Right cardiac atrium (tissue), 5 donors: ENCODE results near the gene FEM1B. TPM values are rescaled to one million over a fixed set of nuclear protein-coding genes. Genes with fewer than 3 reads are reported as not detected.

Experiments used
- ATAC-seq, 2 donors: fragments of 200-7000 bp; cut with Tn5 transposase; one replicate each; pipeline versions ENCODE4 v1.8.0 to v1.9.1; 2020; ENCODE audit warnings: moderate library complexity in 2 of 2, mild to moderate bottlenecking in 1 of 2
- DNase-seq, 3 donors: peaks; one replicate each; pipeline ENCODE4 v3.0.0-alpha.2; 2020
- H3K27ac ChIP-seq: one replicate; pipeline ENCODE4 v1.5.1; 2013; ENCODE audit warnings: mild to moderate bottlenecking, low read length, control low read depth, moderate library complexity
- H3K27me3 ChIP-seq: one replicate; pipeline ENCODE4 v1.6.1; 2013; ENCODE audit not compliant: control insufficient read depth, insufficient read depth
- H3K4me1 ChIP-seq: one replicate; pipeline ENCODE4 v1.6.1; 2013; ENCODE audit warnings: low read length; ENCODE audit not compliant: control insufficient read depth, insufficient read depth
- H3K4me3 ChIP-seq: one replicate; pipeline ENCODE4 v1.5.1; 2013; ENCODE audit warnings: low read length, control low read depth
- H3K9me3 ChIP-seq: one replicate; pipeline ENCODE4 v1.6.1; 2013; ENCODE audit warnings: low read length; ENCODE audit not compliant: control insufficient read depth
- WGBS: extraction: QIAGEN DNeasy Blood & Tissue Kit; methylation state at CpG from one replicate; pipeline ENCODE4 v1.1.7; 2013; 5-methylcytosine and 5-hydroxymethylcytosine counted together
- intact Hi-C, 4 donors: fragments of 100-400 bp; cut with DNase I; formaldehyde crosslinking; loops; one replicate each; pipeline versions ENCODE4 v1.11.0 to v1.14.0; 2022 to 2023
- long read RNA-seq, 4 donors: library from polyadenylated mRNA; unstranded; transcript quantifications; one replicate each; pipeline ENCODE4 v2.0.0, GENCODE V29; 2020 to 2021
- polyA plus RNA-seq: library from polyadenylated mRNA; stranded (reverse); fragments of 200-250 nt; gene quantifications from one replicate; pipeline ENCODE4 v1.2.3, GENCODE V29; 2013
- total RNA-seq, 4 donors: library from RNA; stranded (reverse); fragmentation: NEBNext Ultra II Directional; extraction: Animal tissue kit (Norgen Biotek cat#: 25700); gene quantifications; one replicate each; pipeline ENCODE4 v1.2.1, GENCODE V29; 2021
- donor health status: healthy with polysubstance abuse.
- donor health status: DM: no; HTN: yes; CAD: no.
- donor health status: DM: no; HTN: no; CAD: no.
- donor health status: DM: no; HTN: yes; CAD: no; lungs with severe emphysema.
- donor health status: DM: yes; HTN: yes; CAD: no.

FEM1B gene
- total RNA-seq (10 to 100 TPM; 53.5 to 86.9 (median 57.4) TPM), polyA plus RNA-seq (13.8 TPM)
- long read RNA-seq, donor 1, full-length matches to known transcripts, result 43 of 59 reads
- long read RNA-seq, donor 1, partial matches to known transcripts, result 0 of 59 reads
- long read RNA-seq, donor 1, other reads (novel, unspliced or antisense), result 16 of 59 reads
- long read RNA-seq, donor 2, full-length matches to known transcripts, result 28 of 31 reads
- long read RNA-seq, donor 2, partial matches to known transcripts, result 0 of 31 reads
- long read RNA-seq, donor 2, other reads (novel, unspliced or antisense), result 3 of 31 reads
- long read RNA-seq, donor 3, full-length matches to known transcripts, result 43 of 80 reads
- long read RNA-seq, donor 3, partial matches to known transcripts, result 0 of 80 reads
- long read RNA-seq, donor 3, other reads (novel, unspliced or antisense), result 37 of 80 reads
- long read RNA-seq, donor 4, full-length matches to known transcripts, result 17 of 23 reads
- long read RNA-seq, donor 4, partial matches to known transcripts, result 0 of 23 reads
- long read RNA-seq, donor 4, other reads (novel, unspliced or antisense), result 6 of 23 reads

DNA sequence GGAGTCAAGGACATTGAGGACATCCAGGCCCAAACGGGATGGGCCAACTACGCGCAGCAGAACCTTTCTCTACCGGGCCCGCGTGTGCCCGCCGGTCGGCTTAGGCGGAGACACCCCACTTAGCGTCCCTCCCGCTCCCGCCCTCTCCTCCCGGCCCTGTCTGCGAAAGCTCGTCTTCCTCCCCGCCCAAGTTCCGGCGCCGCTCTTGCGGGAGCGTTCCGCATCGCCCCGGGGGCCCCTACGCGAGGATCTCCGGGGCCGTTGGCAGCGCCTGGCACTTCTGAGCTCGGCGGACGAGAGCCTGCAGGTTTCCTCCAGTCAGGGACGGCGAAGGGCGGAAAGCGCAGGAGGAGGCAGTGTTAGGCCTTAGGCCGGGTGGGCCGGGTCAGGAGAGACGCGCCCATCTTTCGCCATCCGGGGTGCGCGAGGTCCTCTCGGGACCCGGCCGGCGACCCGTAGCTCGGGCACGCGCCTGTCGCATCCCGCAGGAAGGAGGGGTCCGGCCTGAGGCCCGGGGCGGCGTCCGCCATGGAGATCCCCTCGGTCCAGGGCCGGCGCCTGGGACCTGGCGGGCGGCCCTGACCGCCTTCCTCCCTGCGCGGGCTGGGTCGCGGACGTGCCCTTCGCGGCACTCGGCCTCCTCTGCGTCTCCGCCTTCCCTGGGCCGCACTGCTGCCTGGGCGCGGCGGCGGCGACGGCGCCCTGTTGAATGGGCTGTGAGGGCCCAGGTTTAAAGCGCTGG is at the start of gene FEM1B:
TSS of gene FEM1B (plus strand) at position 143 of the 742 bp plus-strand sequence. CDS start 673 bp downstream, outside the sequence.
- DNase-seq, result peak; percentile 90 to 95 (median 95)
- H3K9me3 ChIP-seq, result no peaks in the 10 kb centered on the region
- peak within 1 kb of the TSS; percentile 96 for H3K27ac ChIP-seq
- H3K27me3 ChIP-seq, result no peaks in the 10 kb centered on the region
- peak; percentile 93 for ATAC-seq
- intact Hi-C loops, result no loop called here
- peaks cover 3% of the 10 kb centered on the region for H3K4me1 ChIP-seq
- H3K4me3 ChIP-seq, result peak within 1 kb of the TSS; percentile 60
- WGBS, result under 1% methylated on average over 85 of the region's 85 CpGs

DNA sequence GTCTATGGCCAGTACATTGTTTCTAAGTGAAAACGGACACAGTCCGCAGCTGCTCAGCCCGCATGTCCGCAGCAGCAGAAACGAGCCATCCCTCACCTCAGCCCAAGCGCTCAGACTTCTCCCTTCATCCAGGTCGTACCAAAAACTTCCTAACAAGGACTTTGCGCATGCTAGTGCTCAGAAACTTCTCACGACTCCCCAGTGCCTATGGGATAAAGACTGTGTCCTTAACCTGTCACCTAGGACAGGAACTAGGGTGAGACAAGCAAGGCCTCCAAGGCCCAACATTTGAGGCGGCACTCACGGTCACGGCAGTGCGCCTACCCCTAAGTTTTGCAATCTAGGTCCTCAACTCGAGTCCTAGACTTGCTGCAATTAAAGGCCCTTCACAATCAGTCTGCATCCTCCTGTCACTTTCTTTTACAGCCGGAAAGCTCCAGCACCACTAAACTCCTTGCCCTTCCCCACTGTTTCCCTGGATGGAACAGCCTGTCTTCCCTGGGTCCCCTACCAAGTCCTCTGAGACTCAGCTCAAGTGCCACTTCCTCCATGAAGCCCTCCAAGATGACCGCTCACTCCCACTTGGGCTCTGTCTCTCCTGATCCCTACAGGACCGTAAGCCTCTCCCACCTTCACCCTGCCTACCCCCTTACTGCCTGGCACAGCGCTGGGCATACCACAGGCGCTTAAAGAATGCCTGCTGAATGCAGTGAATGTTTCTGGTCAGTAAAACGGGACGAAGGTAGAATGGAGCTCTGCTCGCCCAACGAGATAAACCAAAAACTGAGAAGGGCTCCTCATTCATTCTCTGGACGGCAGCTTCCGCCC is 49.2 kb upstream of the FEM1B start:
- Histone ChIP-seq H3K4me3 (peak overlapping the region; percentile 74), H3K27me3 (no peaks in the 10 kb centered on the region), H3K4me1 (no peaks in the 10 kb centered on the region), H3K27ac (no peak overlapping the region), H3K9me3 (no peaks in the 10 kb centered on the region)
- 50% methylated on average over 25 of the region's 25 CpGs for WGBS
- peak in 1 of 3 donors; percentile 50 for DNase-seq
- ATAC-seq, result no peak
- intact Hi-C loops, result no loop called here

GRCh38 chr15:68228971-68229385 is 48.6 kb upstream of the FEM1B start:
- WGBS, result under 1% methylated on average over 39 of the region's 39 CpGs

GRCh38 chr15:68229386-68230156 is 48.0 kb upstream of the FEM1B start, which contains the start of gene CLN6:
Gene CLN6, minus strand, starts transcription at chr15:68229728. Its CDS starts 144 bp downstream, at chr15:68229584.
- Histone ChIP-seq H3K4me3 (peak within 1 kb of the TSS; percentile 74), H3K27me3 (no peaks in the 10 kb centered on the region), H3K4me1 (no peaks in the 10 kb centered on the region), H3K27ac (peak within 1 kb of the TSS; percentile 34), H3K9me3 (no peaks in the 10 kb centered on the region)
- peak; percentile 96 to 97 for ATAC-seq
- intact Hi-C loops, result no loop called here
- DNase-seq, result peak; percentile 83 to 93 (median 93)
- under 1% methylated on average over 82 of the region's 82 CpGs for WGBS

More at GRCh38 chr15:68228971-68229385, 48.6 kb upstream of the FEM1B start:
- ATAC-seq, result peak; percentile 2 to 6
- H3K4me1 ChIP-seq, result no peaks in the 10 kb centered on the region
- peak overlapping the region; percentile 74 for H3K4me3 ChIP-seq
- intact Hi-C loops, result no loop called here
- no peaks in the 10 kb centered on the region for H3K27me3 ChIP-seq
- DNase-seq, result no peak
- H3K27ac ChIP-seq, result no peak overlapping the region
- H3K9me3 ChIP-seq, result no peaks in the 10 kb centered on the region

- H3K9me3 ChIP-seq, result no peaks in the 10 kb centered on the region
- WGBS, result 60% methylated on average over 20 of the region's 20 CpGs
- no peaks in the 10 kb centered on the region for H3K27me3 ChIP-seq
- DNase-seq (peak in 1 of 3 donors; percentile 43), ATAC-seq (no peak)
- intact Hi-C loops, result no loop called here
- H3K4me3 ChIP-seq, result peak overlapping the region; percentile 74
- no peaks in the 10 kb centered on the region for H3K4me1 ChIP-seq
- H3K27ac ChIP-seq, result no peak overlapping the region
These were observed 47.1 kb upstream of the FEM1B start for GRCh38 chr15:68230157-68231100.

GRCh38 chr15:68231102-68231818 is 46.3 kb upstream of the FEM1B start:
- Histone ChIP-seq H3K27me3 (no peaks in the 10 kb centered on the region), H3K4me3 (no peak overlapping the region), H3K4me1 (no peaks in the 10 kb centered on the region), H3K9me3 (no peaks in the 10 kb centered on the region), H3K27ac (no peak overlapping the region)
- 76% methylated on average over 9 of the region's 9 CpGs for WGBS
- ATAC-seq (no peak), DNase-seq (peak in 1 of 3 donors; percentile 27)
- intact Hi-C loops, result no loop called here

- DNase-seq, result peak in 1 of 3 donors; percentile 33
- WGBS, result 92% methylated on average over 6 of the region's 6 CpGs
- no peaks in the 10 kb centered on the region for H3K27me3 ChIP-seq
- no peak overlapping the region for H3K27ac ChIP-seq
- H3K4me3 ChIP-seq, result no peak overlapping the region
- H3K4me1 ChIP-seq, result no peaks in the 10 kb centered on the region
- ATAC-seq, result no peak
- no peaks in the 10 kb centered on the region for H3K9me3 ChIP-seq
- intact Hi-C loops, result no loop called here
These were observed 45.1 kb upstream of the FEM1B start for GRCh38 chr15:68232449-68232848.

GRCh38 chr15:68232937-68233336 is 44.6 kb upstream of the FEM1B start:
- H3K4me3 ChIP-seq, result no peak overlapping the region
- DNase-seq, result peak in 1 of 3 donors; percentile 27
- intact Hi-C loops, result no loop called here
- H3K9me3 ChIP-seq, result no peaks in the 10 kb centered on the region
- no peaks in the 10 kb centered on the region for H3K27me3 ChIP-seq
- no peak overlapping the region for H3K27ac ChIP-seq
- ATAC-seq, result no peak
- H3K4me1 ChIP-seq, result no peaks in the 10 kb centered on the region
- 84% methylated on average over 6 of the region's 6 CpGs for WGBS

GRCh38 chr15:68234060-68234459 is 43.5 kb upstream of the FEM1B start:
- DNase-seq (peak in 1 of 3 donors; percentile 43), ATAC-seq (no peak)
- no peak overlapping the region for H3K4me3 ChIP-seq
- no peak overlapping the region for H3K27ac ChIP-seq
- WGBS, result 45% methylated on average over 6 of the region's 6 CpGs
- H3K4me1 ChIP-seq, result no peaks in the 10 kb centered on the region
- H3K9me3 ChIP-seq, result no peaks in the 10 kb centered on the region
- no peaks in the 10 kb centered on the region for H3K27me3 ChIP-seq
- intact Hi-C loops, result no loop called here
